DMS 273 (cell line): Measurements from ENCODE around the gene RASA1.
A peak's percentile ranks its signal among the peaks of the same experiment; 100 is the strongest.

ENCODE experiments used
- DNase-seq: peaks from one replicate; lab custom pipeline; 2025; ENCODE audit not compliant: unreplicated experiment; lab: John Stamatoyannopoulos, UW

RASA1 gene

GRCh38 chr5:87359106-87359505, 91.4 kb downstream of the RASA1 start:
- no peak for DNase-seq

GRCh38 chr5:87360132-87360531, 92.4 kb downstream of the RASA1 start:
- no peak for DNase-seq

DNA sequence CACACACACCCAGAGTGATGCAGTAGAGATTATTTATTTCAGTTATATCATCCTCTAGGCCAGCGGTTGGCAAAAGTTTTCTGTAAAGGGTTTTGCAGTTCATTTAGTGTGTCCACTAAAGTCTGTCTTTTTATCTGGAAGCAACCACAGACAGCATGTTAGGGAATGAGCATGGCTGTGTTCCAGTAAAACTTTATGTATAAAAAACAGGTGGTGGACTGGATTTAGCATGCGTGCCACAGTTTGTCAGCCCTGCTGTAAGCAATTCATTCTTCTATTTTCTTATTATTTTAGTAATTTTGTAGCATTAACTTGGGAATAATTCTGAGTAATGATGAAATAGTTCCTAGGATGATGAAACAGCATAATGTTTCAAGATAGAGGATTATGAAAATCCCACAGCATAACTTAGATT, 93.4 kb downstream of the RASA1 start:
- peak; percentile 6 for DNase-seq

DNA sequence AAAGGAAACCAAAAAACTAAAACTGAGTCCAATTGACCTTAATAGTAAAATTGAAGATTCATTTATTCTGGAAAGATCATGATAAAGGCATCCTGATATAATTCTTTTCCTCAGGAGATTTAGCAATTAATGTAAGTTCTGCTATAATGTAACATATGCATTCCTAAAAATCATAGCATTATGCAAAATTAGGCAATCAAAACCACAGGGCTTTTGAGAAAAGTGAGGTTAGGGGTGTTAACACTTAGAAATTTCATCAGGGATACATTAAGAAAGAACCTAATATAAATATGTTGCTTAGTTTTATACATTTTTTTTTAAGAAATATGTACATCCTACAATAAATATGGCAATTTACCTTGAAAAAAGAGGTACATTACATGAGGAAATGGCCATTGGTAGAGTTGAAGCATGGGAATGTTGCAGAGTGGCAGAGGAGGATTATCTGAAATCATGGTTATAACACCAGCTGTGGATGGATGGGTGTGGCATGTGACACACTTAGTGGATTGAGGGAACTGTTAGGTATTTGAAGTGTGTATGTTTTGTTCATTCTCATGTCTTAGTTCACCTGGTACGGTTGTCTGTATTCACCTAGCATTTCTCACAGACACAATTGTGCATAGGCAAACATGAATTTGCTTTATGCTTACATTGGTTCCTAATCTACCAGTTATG, 94.0 kb downstream of the RASA1 start:
- no peak for DNase-seq

DNA sequence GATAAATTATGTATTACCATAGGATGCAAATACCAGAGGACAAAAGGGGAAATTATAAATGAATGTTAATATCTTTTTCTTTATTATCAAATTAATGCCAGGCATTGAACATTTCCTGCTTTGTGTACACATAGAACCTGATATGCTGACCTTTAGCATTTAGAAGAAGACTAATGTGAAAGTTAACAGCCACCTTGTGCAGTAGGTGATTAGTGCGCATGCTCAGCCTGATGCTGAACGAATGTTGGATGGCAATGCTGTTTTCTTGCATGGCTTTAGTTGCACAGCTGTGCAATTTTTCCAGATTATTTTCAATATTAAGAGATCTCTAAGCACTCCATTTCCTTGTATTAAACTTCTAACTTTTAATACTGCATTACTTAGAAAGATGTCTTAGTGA, 99.6 kb downstream of the RASA1 start:
- no peak for DNase-seq

DNA sequence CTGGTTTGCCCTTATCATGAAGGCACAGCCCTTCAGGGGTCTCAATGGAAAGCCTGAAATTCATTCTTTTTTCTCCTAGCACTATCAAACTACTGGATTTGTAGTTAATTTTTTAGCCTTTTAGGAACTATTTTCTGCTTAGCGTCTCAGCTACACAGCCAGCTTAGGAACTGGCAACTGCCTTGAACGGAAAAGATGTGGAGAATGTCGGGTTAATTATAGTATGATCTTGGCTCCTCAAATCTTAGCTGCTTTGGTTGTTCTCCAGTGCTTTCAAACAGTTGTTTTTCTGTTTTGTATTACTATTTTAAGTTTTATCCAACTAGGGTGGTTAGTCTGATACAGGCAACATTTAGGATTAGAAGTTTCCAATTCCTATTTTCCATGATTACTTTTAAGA, 100.9 kb downstream of the RASA1 start:
- no peak for DNase-seq

DNA sequence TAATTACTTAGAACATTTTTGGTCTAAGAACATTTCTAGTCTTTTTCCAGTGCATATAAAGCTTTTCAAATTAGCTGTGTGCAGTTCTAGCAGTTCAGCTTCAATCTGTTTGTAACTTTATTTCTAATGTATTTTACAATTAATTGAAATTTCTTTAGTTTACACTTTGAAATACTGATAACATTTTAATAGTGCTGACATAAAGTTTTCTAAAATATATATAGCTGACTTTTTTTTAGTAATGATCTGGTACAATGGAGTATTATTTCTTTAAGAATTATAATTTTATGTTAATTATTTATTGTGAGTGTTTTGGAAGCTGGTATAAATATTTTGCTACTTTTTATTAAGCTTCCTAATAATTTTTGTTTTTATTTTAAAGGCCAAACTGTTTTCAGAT, 101.7 kb downstream of the RASA1 start:
- no peak for DNase-seq

DNA sequence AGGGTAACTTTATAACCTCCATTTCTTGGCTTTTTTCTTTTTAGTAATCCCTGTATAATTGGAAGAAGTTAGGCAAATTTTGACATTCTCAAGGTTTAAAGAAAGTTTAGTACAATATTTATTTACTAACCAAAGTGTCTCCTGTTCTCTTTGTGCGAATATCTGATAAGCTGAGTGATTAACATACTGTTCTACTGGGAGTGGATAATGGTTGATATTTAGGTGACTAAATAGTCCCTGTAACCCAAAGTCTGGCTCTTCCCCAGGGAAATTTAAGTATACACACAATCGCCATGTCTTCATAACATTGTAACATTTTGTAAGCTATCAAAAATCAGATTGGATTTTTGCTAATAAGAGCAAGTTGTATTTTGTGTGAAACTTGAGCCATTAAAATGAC, 105.0 kb downstream of the RASA1 start:
- no peak for DNase-seq

DNA sequence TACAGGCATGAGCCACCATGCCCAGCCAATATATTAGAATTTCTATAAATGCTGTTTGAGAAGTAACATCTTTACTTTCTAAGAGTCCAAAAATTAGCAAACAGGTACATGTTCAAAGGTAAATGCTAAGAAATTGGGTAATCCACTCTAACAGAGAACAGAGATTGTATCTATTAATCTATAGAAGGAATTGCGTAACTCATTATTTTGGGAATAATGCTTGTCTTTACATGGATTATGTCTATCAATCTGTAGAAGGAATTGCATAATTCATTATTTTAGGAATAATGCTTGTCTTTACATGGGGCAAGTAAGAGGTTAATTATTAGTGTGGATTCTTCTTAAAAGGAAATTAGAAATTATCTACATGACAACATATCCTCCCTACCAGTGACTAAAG, 114.5 kb downstream of the RASA1 start:
- no peak for DNase-seq

DNA sequence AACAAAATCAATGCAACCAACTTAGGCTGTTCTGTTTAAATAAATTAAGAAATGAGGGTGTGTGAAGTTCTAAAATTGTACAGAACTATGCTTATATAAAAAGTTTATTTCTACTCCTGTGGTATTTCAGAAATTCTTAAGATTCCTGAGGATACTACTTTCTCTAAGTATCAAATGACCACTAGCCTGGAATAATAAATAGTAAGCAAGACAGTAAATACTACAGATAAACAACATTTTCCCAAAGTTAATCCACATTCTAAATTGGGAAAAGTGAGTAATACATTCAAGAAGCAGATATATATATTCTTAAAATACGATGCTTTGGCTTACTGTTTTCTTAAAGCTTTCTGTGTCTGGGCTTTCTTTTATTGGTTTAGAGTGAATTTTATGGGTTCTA, 115.5 kb downstream of the RASA1 start:
- no peak for DNase-seq

DNA sequence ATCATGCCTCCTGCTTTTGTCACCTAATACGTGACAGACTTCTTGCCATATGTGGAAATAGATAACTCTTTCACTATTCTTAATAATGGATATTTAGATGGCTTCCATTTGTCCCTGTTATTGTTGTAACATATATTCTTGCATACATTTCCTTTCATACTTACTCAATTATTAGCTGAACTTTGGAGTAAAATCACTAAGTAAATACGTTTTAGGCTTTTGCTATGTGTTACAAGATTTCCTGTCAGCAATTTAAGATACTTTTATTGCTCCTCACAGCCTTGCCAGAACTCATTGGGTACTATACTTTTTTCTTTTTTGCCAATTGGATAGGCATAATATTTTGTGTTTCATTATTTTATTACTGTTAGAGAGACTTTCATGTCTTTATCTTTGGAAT, 118.1 kb downstream of the RASA1 start:
- DNase-seq, result no peak

DNA sequence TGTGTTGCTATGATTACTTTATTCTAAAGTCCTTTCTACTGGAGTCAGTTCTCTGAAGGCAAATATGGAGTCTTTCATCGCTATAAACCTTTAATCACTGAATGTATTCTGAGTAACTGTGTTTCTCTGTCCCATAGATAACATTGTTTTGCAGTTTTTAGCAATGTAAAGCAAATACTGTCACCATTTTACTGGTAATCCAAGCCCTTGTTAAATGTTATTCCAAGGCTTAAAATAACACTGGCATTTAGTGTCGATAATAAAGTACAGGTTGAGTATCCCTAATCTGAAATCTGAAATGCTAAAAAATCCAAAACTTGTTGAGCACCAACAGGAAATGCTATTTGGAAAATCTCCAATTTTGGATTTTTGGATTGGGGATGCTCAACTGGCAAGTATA, 120.4 kb downstream of the RASA1 start:
- no peak for DNase-seq

DNA sequence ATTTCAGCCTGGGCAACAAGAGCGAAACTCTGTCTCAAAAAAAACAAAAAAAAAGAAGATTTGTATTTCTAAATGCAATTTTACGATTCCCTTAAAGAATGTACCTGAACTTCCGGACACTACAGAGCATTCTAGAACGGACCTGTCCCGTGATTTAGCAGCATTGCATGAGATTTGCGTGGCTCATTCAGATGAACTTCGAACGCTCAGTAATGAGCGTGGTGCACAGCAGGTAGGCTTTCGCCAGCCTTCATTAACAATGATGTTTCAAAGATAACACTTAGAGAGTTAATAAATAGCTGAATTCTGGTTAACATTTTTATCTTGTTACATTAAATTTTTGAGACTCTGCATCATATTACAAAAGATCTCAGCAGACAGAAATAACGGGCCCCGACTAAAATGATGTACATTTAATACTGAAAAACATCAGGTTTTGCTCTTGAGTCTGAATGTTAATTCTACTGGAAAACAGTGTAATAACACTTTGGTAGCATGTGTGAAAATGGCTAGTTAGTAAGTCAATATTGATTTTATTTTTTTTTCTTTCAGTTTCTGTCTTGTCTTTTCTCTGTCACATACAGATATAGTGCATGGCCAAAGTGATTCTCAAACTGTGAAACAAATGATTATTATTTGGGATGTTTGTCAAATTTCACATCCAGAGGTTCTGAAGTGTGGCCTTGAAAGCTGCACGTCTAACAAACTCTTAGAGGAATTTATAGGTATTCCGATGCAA, 121.8 kb downstream of the RASA1 start:
- no peak for DNase-seq

DNA sequence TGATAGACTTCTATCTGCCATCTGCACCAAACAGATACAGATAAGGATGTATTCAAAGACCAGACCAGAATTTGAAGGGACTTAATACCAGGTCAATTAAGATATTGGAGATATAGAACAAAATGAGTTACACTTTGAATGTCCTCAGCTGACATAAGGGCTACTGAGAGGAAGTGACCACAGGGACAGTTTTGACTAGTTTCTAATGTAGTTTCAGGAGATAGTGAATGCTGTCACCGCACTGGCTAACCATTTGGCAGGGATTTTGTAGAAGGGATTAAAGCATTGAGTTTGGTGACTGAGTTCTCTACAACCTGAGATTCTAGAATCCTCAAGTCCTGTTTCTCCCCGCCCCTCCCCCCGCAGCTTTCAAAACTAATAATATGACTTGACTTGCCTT, 122.4 kb downstream of the RASA1 start:
- no peak for DNase-seq

DNA sequence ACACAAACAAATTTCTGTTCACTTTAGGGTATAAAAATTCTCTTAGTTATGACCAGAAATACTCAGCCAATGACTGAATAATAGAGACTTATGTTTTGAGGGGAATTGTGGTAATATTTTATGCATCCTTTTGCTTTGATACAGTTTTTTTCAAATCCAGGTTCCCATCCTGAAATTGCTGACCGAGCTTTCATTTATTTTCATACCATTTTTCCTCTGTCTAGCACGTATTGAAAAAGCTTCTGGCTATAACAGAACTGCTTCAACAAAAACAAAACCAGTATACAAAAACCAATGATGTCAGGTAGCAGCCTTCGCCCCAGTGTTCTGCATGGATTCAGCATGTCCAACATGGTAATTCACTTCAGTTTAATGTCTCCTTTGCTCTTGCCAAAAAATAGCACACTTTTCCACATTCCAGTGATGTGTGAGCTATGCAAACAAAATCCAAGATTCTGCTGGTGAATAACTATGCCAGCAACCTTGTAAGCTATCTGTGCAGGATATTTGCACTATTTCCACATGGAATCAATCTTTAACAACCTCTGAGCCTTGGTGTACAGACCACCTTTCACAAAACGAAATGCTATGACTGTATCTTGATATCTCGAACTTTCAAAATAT, 123.0 kb downstream of the RASA1 start:
- DNase-seq, result no peak

DNA sequence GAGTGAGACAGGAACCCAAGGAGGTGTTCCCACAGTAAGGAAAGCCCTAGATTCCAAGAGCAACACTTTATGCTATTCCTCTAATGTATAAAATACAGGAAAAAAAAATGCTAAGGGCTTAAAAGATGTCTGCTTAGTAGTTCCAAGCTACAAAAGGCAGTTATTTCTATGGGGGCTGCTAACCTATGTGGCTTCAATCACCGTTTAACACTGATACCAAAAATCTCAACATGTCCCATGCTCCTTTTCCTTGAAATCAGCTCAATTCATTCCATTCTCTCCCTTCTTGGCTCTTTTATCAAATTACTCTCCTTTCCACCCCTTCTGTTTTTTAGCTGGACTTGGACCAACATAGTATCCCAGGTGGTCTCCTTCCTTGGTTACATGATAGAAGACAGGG, 124.5 kb downstream of the RASA1 start:
- no peak for DNase-seq

DNA sequence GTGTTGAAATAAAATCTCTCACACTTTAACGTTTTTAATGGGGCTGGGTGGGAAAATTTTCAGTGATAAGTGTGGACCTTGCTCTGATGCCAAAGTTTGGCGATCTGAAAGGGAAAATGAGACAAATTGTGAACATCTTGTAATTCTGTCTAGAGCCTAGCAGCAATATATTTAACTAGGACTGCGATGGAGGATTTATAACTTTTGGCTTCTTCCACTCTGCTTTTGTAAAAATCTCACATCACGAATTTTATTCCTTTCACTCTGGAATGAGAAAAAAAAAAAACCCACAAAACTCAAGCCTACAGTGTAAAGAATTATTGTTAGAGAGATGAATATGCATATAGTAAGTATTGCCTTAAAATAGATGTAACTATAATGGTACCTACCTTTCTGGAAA, 125.1 kb downstream of the RASA1 start:
- no peak for DNase-seq

DNA sequence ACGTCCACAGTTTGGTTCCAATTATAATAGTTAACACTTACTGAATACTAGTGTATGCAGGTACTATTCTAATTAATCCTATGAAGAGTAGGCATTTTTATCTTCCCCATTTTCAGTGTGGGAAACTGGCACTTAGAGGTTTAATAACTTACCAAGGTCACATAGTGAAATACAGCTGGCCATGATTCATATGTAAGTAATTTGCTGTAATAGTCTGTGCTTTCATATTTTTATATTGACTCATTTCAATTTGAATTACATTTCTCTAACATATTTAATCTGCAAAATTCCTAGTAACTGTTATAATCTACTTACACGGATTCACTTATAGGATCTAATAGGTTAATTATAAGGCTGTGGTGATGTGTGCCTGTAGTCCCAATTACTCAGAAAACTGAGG, 125.6 kb downstream of the RASA1 start:
- DNase-seq, result no peak

GRCh38 chr5:87394411-87395165, 126.9 kb downstream of the RASA1 start:
- DNase-seq, result no peak

DNA sequence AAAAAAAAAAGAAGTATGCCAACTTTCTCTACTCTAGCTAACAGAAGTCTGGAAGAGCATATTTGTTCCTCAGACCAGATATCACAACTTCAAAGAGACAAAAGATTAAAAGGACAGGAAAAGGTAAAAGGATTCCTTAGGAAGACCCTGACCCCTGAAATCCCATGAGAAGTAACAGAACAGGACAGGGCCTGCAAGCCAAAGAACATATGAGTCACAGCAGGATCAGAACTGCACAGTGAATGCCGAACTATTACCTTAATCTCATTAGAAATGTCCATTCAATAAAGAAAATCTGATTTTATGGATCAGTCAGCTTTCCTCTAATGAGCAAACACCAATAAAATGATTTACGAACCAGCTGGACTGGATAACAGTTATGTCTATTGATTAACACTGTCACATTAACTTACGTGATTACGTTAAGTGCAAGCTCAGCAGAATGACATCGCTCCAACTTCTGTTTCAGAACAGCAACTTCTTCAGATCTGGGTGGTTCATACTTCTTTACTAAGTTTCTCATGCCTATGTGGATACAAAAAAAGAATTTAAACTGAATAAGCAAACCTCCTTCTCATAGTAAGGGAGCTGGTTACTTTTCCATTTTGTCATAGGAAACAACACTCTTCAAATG, 131.4 kb downstream of the RASA1 start:
- DNase-seq, result no peak

GRCh38 chr5:87399720-87400119, 132.0 kb downstream of the RASA1 start:
- DNase-seq, result no peak
